Smooth muscle cell (in vitro differentiated cells): ENCODE data around the gene HGFAC. TPM values are rescaled to one million over a fixed set of nuclear protein-coding genes. Genes with fewer than 3 reads are reported as not detected.

Experiments used
- DNase-seq: peaks from one replicate; lab custom pipeline; 2025; ENCODE audit not compliant: unreplicated experiment; lab: John Stamatoyannopoulos, UW
- H2AFZ ChIP-seq: fragments of 200-600 bp; sonication (generic); 2 replicates; pipeline ENCODE4 v1.6.0; 2016; ENCODE audit warnings: antibody characterized with exemption, low read depth, mild to moderate bottlenecking
- H3F3A ChIP-seq: fragments of 200-600 bp; sonication (generic); 2 replicates; pipeline ENCODE4 v1.6.0; 2017; ENCODE audit warnings: antibody characterized with exemption, low read depth
- H3K27ac ChIP-seq: fragments of 200-600 bp; sonication (generic); 2 replicates; pipeline ENCODE4 v1.5.1; 2016; ENCODE audit warnings: low read depth, mild to moderate bottlenecking
- H3K27me3 ChIP-seq: fragments of 200-600 bp; sonication (generic); 2 replicates; pipeline ENCODE4 v1.6.1; 2016; ENCODE audit warnings: low read depth, mild to moderate bottlenecking
- H3K36me3 ChIP-seq: fragments of 200-600 bp; sonication (generic); 2 replicates; pipeline ENCODE4 v1.5.1; 2016; ENCODE audit warnings: low read depth
- H3K4me1 ChIP-seq: fragments of 200-600 bp; sonication (generic); 2 replicates; pipeline ENCODE4 v1.5.1; 2016; ENCODE audit warnings: low read depth
- H3K4me2 ChIP-seq: fragments of 200-600 bp; sonication (generic); 2 replicates; pipeline ENCODE4 v1.6.0; 2016; ENCODE audit warnings: mild to moderate bottlenecking
- H3K4me3 ChIP-seq: fragments of 200-600 bp; sonication (generic); 2 replicates; pipeline ENCODE4 v1.5.1; 2016; ENCODE audit warnings: mild to moderate bottlenecking
- H3K79me2 ChIP-seq: fragments of 200-600 bp; sonication (generic); 2 replicates; pipeline ENCODE4 v1.6.0; 2016; ENCODE audit warnings: low read depth, mild to moderate bottlenecking
- H3K9ac ChIP-seq: fragments of 200-600 bp; sonication (generic); 2 replicates; pipeline ENCODE4 v1.6.0; 2016; ENCODE audit warnings: low read depth
- H3K9me3 ChIP-seq: fragments of 200-600 bp; sonication (generic); replicated peaks from 2 replicates; pipeline ENCODE4 v1.5.1; 2016; ENCODE audit warnings: low read depth
- H4K20me1 ChIP-seq: fragments of 200-600 bp; sonication (generic); 2 replicates; pipeline ENCODE4 v1.6.0; 2016; ENCODE audit warnings: low read depth
- CTCF ChIP-seq: fragments of 200-600 bp; sonication (generic); IDR thresholded peaks from 2 replicates; pipeline ENCODE4 v1.5.1; 2017; ENCODE audit warnings: borderline replicate concordance, mild to moderate bottlenecking, antibody characterized with exemption; ENCODE audit not compliant: insufficient read depth, poor library complexity, severe bottlenecking
- WGBS: methylation state at CpG from one replicate; pipeline ENCODE4 v1.1.7; 2016; ENCODE audit warnings: low lambda C conversion rate; 5-methylcytosine and 5-hydroxymethylcytosine counted together
- polyA plus RNA-seq: library from polyadenylated mRNA; unstranded; fragments of >200 nt; fragmentation: Nextera tagmentation; extraction: Ambion mirVana; gene quantifications from 2 replicates; pipeline ENCODE4 v1.2.1, GENCODE V29; 2016
- total RNA-seq: library from RNA; depleted of rRNA; stranded (reverse); fragments of >200 nt; gene quantifications from 2 replicates; pipeline ENCODE4 v1.2.3, GENCODE V29; 2014

Gene HGFAC
- total and polyA plus RNA-seq, 2 experiments from 2014 or later: 0.58 TPM; not detected in 1

DNA sequence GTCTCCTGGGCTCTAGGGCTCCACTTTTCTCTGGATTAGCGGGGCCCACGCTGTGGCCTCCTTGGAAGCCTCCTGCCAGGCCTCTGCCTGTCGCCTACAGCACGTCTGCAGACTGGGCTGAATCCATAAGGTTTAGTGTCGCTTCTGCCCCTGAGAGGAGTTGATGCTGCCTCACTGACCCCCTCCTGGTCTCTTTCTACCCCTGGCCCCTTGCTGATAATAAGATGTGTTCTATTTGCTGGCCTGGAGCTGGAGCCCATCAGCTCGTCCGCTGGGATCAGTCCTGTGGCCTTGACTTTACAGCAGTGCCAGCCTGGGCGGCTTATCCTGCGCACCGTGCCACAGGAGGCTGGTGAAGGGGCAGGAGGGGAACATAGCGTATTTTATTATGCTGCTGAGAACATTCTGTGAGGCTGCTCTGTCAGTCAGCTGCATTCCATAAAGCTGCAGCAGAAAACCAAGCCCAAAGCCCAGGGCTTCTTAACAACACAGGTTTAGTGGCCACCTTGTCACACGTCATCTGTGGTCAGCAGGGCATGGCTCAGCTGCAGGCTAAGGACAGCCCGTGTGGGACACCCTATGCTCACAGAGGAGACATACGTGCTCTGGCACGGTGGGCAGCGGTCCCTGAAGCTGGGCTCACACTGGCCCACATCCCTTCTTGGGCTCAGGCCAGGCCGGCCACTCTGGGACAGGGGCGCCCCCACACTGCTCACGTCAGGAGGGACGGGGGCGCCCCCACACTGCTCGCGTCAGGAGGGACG, 29.3 kb upstream of the HGFAC start:
- H3K36me3 ChIP-seq: no peaks in the 10 kb centered on the region
- 89% methylated on average over 19 of the region's 24 CpGs for WGBS

DNA sequence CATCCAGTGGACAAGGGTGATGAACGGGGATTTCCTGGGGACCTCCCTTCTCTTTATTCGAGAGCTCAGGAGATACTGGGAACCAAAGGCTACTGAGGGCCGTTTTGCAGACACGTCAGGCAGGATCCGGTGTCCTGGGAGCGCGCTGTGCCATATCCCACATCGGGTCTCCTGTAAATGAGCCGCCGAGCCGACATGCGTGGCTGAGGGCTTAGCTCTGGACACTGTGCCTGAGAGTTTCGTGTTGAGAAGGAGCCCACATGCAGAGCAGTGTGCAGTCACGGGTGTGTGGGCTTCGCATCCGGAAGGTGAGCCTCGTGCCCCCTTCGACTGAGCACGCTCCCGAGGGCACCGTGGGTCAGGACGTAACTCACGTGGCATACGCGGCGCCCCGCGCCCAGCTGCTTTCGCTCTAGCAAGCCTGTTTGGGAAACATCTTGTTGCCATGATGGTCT, 28.5 kb upstream of the HGFAC start:
- WGBS: 96% methylated on average over 29 of the region's 29 CpGs
- peaks cover 60% of the 10 kb centered on the region for H4K20me1 ChIP-seq
- no peaks in the 10 kb centered on the region for H3K36me3 ChIP-seq
- no peak overlapping the region for H2AFZ ChIP-seq
- TF ChIP-seq CTCF: no peak
- H3K4me3 ChIP-seq: no peak overlapping the region
- H3K4me2 ChIP-seq: no peak overlapping the region
- H3K27me3 ChIP-seq: no peaks in the 10 kb centered on the region
- H3K4me1 ChIP-seq: no peaks in the 10 kb centered on the region
- no peak overlapping the region for H3K27ac ChIP-seq
- H3K79me2 ChIP-seq: no peaks in the 10 kb centered on the region
- DNase-seq: no peak
- no peaks in the 10 kb centered on the region for H3F3A ChIP-seq
- no peaks in the 10 kb centered on the region for H3K9me3 ChIP-seq
- no peak overlapping the region for H3K9ac ChIP-seq

More for the DNA sequence above, 29.3 kb upstream of the HGFAC start:
- Histone ChIP-seq H3K27ac (no peak overlapping the region), H3K27me3 (no peaks in the 10 kb centered on the region), H3K4me2 (no peak overlapping the region), H2AFZ (no peak overlapping the region), H3K9me3 (no peaks in the 10 kb centered on the region), H3K9ac (no peak overlapping the region), H3K4me1 (no peaks in the 10 kb centered on the region), H3F3A (no peaks in the 10 kb centered on the region), H4K20me1 (peaks cover 68% of the 10 kb centered on the region), H3K79me2 (no peaks in the 10 kb centered on the region), H3K4me3 (no peak overlapping the region)
- DNase-seq: no peak
- no peak for TF ChIP-seq CTCF

DNA sequence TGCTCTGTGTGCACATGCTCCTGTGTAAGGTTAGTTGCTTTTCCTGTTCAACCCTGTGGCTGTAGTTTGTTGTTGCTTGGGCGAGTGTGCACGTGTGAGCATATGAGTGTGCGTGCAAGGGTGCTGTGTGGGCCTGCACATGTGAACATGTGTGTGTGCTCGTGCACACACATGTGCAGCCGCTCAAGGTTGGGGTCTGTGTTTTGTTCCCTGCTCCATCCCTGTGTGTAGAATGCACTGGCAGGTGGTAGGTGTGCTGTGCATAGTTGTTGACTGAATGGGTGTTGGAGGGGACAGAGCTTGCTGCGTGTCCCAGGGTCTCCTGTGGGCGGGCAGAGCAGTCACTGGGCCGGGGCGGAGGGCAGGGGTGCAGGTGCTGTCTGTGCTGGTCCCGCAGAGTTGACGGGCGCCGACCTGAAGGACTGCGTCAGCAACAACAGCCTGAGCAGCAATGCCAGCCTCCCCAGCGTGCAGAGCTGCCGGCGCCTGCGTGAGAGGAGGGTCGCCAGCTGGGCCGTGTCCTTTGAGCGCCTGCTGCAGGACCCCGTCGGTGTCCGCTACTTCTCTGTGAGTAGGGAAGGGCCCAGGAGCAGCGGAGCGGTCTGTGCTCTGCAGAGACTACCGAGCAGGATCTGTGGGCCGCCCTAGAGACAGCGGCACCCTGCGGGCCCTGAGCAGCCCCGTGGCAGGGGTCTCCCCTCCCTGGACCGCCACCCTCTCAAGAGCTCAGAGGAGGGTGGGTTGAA, 27.9 kb upstream of the HGFAC start:
- Histone ChIP-seq H3K9ac (no peak overlapping the region), H2AFZ (no peak overlapping the region), H3K9me3 (no peaks in the 10 kb centered on the region), H3K27me3 (no peaks in the 10 kb centered on the region), H4K20me1 (peaks cover 54% of the 10 kb centered on the region), H3K4me1 (no peaks in the 10 kb centered on the region), H3K36me3 (no peaks in the 10 kb centered on the region), H3K27ac (no peak overlapping the region), H3K79me2 (no peaks in the 10 kb centered on the region), H3K4me3 (no peak overlapping the region), H3K4me2 (no peak overlapping the region), H3F3A (no peaks in the 10 kb centered on the region)
- no peak for DNase-seq
- 96% methylated on average over 32 of the region's 32 CpGs for WGBS
- no peak for TF ChIP-seq CTCF
